Measurements from ENCODE around the gene CCDC6.

The CCDC6 gene

GRCh38 chr10:59906417-59907202 lies at the start of gene CCDC6 (continued):
- no peak for TF ChIP-seq ZNF184 (tag by site-specific recombination; IDR thresholded peaks at IDR 0.05)
- no peak for TF ChIP-seq ZNF488 (tag by site-specific recombination; IDR thresholded peaks at IDR 0.05)
- TF ChIP-seq ZNF785 (tag by site-specific recombination; IDR thresholded peaks at IDR 0.05) = peak; percentile 53; the same call in 1 of the 2 replicates
- TF ChIP-seq WT1 (tag by site-specific recombination; IDR thresholded peaks at IDR 0.05) = peak; percentile 36; the same call in 1 of the 2 replicates
- TF ChIP-seq SETDB1 (IDR thresholded peaks at IDR 0.05; ENCODE audit: insufficient read length, low read length) = no peak
- TF ChIP-seq ZNF529 (tag by site-specific recombination; IDR thresholded peaks at IDR 0.05; ENCODE audit: insufficient replicate concordance) = no peak
- TF ChIP-seq ZNF302 (tag by site-specific recombination; IDR thresholded peaks at IDR 0.05; ENCODE audit: low read depth) = no peak
- TF ChIP-seq ZNF175 (tag by site-specific recombination; IDR thresholded peaks at IDR 0.05) = no peak
- no peak for TF ChIP-seq ZNF571 (tag by site-specific recombination; IDR thresholded peaks at IDR 0.05)
- TF ChIP-seq KLF16 (tag by site-specific recombination; IDR thresholded peaks at IDR 0.05) = peak; percentile 79; the same call in 1 of the 2 replicates
- peak; percentile 82 for TF ChIP-seq ZSCAN30 (tag by site-specific recombination; IDR thresholded peaks at IDR 0.05)
- TF ChIP-seq ZBTB49 (tag by site-specific recombination; IDR thresholded peaks at IDR 0.05; ENCODE audit: low read depth) = no peak
- no peak for TF ChIP-seq TRIM28 (IDR thresholded peaks at IDR 0.05; ENCODE audit: borderline replicate concordance, low read length)
- peak; percentile 70; the same call in 1 of the 2 replicates for TF ChIP-seq ZNF394 (tag by site-specific recombination; IDR thresholded peaks at IDR 0.05; ENCODE audit: borderline replicate concordance)
- peak; percentile 78; the same call in 1 of the 2 replicates for TF ChIP-seq ZNF501 (tag by site-specific recombination; IDR thresholded peaks at IDR 0.05)
- TF ChIP-seq KLF17 (tag by site-specific recombination; IDR thresholded peaks at IDR 0.05) = no peak
- TF ChIP-seq ZXDB (tag by site-specific recombination; IDR thresholded peaks at IDR 0.05) = peak; percentile 83
- no peak for TF ChIP-seq ZNF510 (tag by site-specific recombination; IDR thresholded peaks at IDR 0.05; ENCODE audit: insufficient replicate concordance)
- no peak for TF ChIP-seq TCF7L2 (IDR thresholded peaks at IDR 0.05; ENCODE audit: borderline replicate concordance, low read depth, low read length)
- TF ChIP-seq ZNF792 (tag by site-specific recombination; IDR thresholded peaks at IDR 0.05) = no peak
- TF ChIP-seq ZNF311 (tag by site-specific recombination; IDR thresholded peaks at IDR 0.05; ENCODE audit: borderline replicate concordance) = no peak
- TF ChIP-seq ZNF776 (tag by site-specific recombination; IDR thresholded peaks at IDR 0.05; ENCODE audit: borderline replicate concordance) = no peak
- peak; percentile 77 for TF ChIP-seq EGR2 (tag by site-specific recombination; IDR thresholded peaks at IDR 0.05; ENCODE audit: low read depth)
- TF ChIP-seq ZSCAN5A (tag by site-specific recombination; IDR thresholded peaks at IDR 0.05) = no peak; the same call in 1 of the 2 replicates
- TF ChIP-seq ZNF366 (tag by site-specific recombination; conservative IDR thresholded peaks at IDR 0.05) = peak; percentile 75
- TF ChIP-seq ZNF223 (tag by site-specific recombination; IDR thresholded peaks at IDR 0.05) = peak; percentile 57; the same call in 1 of the 2 replicates
- TF ChIP-seq ZBTB10 (tag by site-specific recombination; IDR thresholded peaks at IDR 0.05) = peak; percentile 79
- no peak for TF ChIP-seq ZNF398 (tag by site-specific recombination; IDR thresholded peaks at IDR 0.05)
